Endothelial cell (in vitro differentiated cells): ENCODE data around the gene PLCXD1. TPM values are rescaled to one million over a fixed set of nuclear protein-coding genes. Genes with fewer than 3 reads are reported as not detected.

ENCODE experiments used
- DNase-seq: peaks from one replicate; pipeline ENCODE4 v3.0.0; 2021; ENCODE audit warnings: low spot score
- H3K27ac Mint-ChIP-seq: one replicate; pipeline ENCODE4 v1.8.0; 2021; ENCODE audit warnings: mixed read lengths, inconsistent platforms; ENCODE audit not compliant: unreplicated experiment
- H3K27me3 Mint-ChIP-seq: one replicate; pipeline ENCODE4 v1.8.0; 2021; ENCODE audit warnings: mild to moderate bottlenecking, moderate library complexity, mixed read lengths, inconsistent platforms; ENCODE audit not compliant: unreplicated experiment
- H3K36me3 Mint-ChIP-seq: one replicate; pipeline ENCODE4 v1.8.0; 2021; ENCODE audit warnings: mild to moderate bottlenecking, low read depth, mixed read lengths, inconsistent platforms; ENCODE audit not compliant: unreplicated experiment
- H3K4me1 Mint-ChIP-seq: one replicate; pipeline ENCODE4 v1.8.0; 2021; ENCODE audit warnings: mild to moderate bottlenecking, mixed read lengths, inconsistent platforms; ENCODE audit not compliant: unreplicated experiment
- H3K4me3 Mint-ChIP-seq: one replicate; pipeline ENCODE4 v1.8.0; 2021; ENCODE audit warnings: mild to moderate bottlenecking, mixed read lengths, inconsistent platforms; ENCODE audit not compliant: unreplicated experiment
- H3K9me3 Mint-ChIP-seq: one replicate; pipeline ENCODE4 v1.8.0; 2021; ENCODE audit warnings: mixed read lengths, inconsistent platforms; ENCODE audit not compliant: unreplicated experiment
- total RNA-seq: library from RNA; stranded (reverse); fragmentation: NEBNext Ultra II Directional; extraction: Animal tissue kit (Norgen Biotek cat#: 25700); gene quantifications from one replicate; pipeline ENCODE4 v1.2.1, GENCODE V29; 2021; ENCODE audit not compliant: unreplicated experiment
- TF ChIP-seq, protein P1 (sequence below): fragments of 200-600 bp; sonication (generic); IDR thresholded peaks from one replicate; pipeline ENCODE4 v1.5.0; 2021; ENCODE audit warnings: antibody characterized with exemption; ENCODE audit not compliant: unreplicated experiment

Gene PLCXD1
- total RNA-seq, 1 donor from 2014 or later, result 21.7 TPM

DNA sequence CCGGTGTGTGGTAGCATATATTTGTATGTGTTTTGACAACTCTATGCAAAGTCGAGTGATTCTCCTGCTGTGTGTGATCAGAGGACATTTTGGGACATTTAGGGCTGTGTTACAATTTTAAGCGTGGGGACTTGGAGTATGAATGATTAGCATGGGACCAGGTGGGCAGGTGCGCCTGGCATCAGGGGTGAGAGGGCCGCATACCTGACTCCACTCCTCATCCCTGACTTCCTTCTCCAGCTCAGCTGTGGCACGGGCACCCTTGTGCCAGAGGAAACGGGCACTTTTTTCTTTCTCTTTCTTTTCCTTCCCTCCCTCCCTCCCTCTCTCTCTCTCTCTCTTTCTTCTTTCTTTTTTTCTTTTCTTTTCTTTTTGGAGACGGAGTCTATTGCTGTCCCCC is 15.7 kb upstream of the PLCXD1 start:
- Mint-ChIP-seq H3K4me3 (no peak overlapping the region), H3K9me3 (peaks cover 10% of the 10 kb centered on the region), H3K4me1 (no peaks in the 10 kb centered on the region), H3K36me3 (no peaks in the 10 kb centered on the region), H3K27me3 (peaks cover 5% of the 10 kb centered on the region), H3K27ac (peak overlapping the region; percentile 32)
- DNase-seq, result no peak
- TF ChIP-seq, protein P1, sequence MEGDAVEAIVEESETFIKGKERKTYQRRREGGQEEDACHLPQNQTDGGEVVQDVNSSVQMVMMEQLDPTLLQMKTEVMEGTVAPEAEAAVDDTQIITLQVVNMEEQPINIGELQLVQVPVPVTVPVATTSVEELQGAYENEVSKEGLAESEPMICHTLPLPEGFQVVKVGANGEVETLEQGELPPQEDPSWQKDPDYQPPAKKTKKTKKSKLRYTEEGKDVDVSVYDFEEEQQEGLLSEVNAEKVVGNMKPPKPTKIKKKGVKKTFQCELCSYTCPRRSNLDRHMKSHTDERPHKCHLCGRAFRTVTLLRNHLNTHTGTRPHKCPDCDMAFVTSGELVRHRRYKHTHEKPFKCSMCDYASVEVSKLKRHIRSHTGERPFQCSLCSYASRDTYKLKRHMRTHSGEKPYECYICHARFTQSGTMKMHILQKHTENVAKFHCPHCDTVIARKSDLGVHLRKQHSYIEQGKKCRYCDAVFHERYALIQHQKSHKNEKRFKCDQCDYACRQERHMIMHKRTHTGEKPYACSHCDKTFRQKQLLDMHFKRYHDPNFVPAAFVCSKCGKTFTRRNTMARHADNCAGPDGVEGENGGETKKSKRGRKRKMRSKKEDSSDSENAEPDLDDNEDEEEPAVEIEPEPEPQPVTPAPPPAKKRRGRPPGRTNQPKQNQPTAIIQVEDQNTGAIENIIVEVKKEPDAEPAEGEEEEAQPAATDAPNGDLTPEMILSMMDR, result no peak

DNA sequence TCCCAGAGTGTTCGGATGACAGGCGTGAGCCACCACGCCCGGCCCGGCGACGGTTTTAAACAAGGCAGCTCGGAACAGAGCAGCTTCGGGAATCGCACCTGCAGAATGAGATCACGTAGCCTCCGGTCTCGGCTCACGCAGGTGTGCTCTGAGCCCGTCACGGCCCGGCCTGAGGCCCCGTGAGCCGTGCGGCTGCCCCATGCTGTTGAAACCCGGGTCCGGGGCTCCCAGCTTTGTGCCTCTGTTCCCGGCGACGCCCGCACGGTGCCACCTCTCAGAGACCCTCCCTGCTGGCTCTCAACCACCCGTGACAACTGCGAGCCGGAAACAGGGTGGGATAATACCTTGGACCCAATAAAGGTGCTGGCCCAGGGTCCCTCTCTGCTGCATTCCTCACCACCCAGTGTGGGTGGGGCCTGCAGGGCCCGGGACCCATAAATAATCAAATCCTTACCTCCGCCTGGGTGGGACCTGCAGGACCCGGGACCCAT is 13.4 kb upstream of the PLCXD1 start:
- Mint-ChIP-seq H3K4me1 (no peaks in the 10 kb centered on the region), H3K36me3 (no peaks in the 10 kb centered on the region), H3K9me3 (peaks cover 4% of the 10 kb centered on the region), H3K4me3 (no peak overlapping the region), H3K27me3 (peaks cover 5% of the 10 kb centered on the region), H3K27ac (no peak overlapping the region)
- DNase-seq, result no peak
- TF ChIP-seq, protein P1, result no peak

DNA sequence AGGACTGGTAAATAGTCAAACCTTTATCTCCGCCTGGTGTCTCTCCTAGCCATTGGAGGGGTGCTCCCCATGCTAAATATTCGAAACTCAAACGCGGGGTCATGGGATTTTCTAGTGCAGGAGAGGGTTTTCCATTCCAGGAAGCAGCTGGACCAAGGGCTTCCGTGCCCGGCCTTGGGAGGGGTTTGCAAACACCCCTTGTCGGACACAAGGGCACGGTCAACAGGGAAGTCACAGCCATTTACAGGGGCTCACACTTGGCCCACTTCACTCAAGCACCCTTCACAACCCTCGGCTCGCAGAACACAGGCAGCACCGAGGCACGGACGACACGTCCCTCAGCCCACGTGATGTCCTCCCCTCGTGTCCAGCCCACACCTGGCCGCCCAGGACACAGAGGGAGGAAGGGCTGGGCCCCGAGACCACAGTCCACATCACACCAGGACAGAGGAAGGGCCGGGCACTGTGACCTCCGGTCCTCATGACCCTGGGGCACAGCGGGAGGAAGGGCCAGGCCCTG is 10.3 kb upstream of the PLCXD1 start:
- DNase-seq, result no peak
- Mint-ChIP-seq H3K27ac (no peak overlapping the region), H3K27me3 (peaks cover 5% of the 10 kb centered on the region), H3K9me3 (no peaks in the 10 kb centered on the region), H3K36me3 (no peaks in the 10 kb centered on the region), H3K4me3 (no peak overlapping the region), H3K4me1 (no peaks in the 10 kb centered on the region)
- TF ChIP-seq, protein P1, result no peak

DNA sequence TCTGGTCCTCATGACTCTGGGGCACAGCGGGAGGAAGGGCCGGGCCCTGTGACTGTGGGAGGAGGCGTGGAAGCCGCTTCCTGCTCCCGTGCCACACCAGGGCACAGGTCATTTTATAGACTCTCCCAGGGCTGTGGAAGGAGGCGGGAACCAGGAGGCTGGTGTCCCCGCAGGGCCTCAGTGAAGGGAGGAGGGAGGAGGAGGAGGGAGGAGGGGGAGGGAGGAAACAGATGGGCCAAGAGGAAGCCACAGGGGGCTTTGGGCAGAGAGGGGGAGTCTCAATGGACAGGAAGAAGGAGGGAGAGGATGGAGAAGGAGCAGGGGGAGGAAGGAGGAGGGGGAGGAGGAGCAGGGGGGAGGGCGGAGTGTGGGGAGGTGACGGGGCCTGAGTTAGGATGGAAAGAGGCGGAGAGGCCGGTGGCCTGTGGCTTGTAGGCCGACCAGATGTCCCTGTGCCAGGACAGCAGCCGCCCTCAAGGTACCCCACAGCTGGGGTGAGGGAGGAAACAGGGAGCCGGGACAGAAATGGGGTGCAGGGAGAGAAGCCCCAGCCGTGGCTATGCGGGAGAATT is 6.2 kb upstream of the PLCXD1 start:
- DNase-seq, result peak; percentile 23
- peaks cover 20% of the 10 kb centered on the region for H3K27me3 Mint-ChIP-seq
- peaks cover 11% of the 10 kb centered on the region for H3K4me1 Mint-ChIP-seq
- TF ChIP-seq, protein P1, result no peak
- no peak overlapping the region for H3K4me3 Mint-ChIP-seq
- no peaks in the 10 kb centered on the region for H3K9me3 Mint-ChIP-seq
- peaks cover 5% of the 10 kb centered on the region for H3K36me3 Mint-ChIP-seq
- H3K27ac Mint-ChIP-seq, result no peak overlapping the region

DNA sequence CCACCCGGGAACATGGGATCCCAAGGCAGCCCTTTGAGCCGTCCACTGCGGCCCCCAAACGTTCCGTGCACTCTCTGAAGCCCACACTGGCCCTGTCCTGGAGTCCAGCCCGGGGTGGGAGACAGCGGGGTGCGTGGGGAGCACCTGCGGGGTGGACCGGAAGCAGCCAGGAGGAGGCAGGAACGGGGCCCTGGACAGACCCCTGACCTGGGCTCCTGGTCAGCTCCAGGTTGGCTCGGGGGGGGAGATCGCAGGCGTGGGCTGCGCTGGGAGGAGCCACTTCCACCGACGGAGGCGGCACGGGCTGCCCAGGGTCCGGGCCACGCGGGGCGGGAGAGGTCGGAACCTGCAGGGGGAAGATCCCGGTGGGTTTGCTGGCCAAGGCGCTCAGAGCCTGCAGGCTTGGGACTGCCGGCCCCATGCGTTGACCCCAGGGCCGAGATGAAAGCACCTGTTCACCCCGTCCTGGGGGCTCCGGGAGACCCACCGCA is 5.7 kb upstream of the PLCXD1 start:
- H3K9me3 Mint-ChIP-seq, result no peaks in the 10 kb centered on the region
- no peak overlapping the region for H3K27ac Mint-ChIP-seq
- H3K4me3 Mint-ChIP-seq, result no peak overlapping the region
- TF ChIP-seq, protein P1, result no peak
- peaks cover 20% of the 10 kb centered on the region for H3K27me3 Mint-ChIP-seq
- peaks cover 11% of the 10 kb centered on the region for H3K4me1 Mint-ChIP-seq
- peaks cover 5% of the 10 kb centered on the region for H3K36me3 Mint-ChIP-seq
- DNase-seq, result peak; percentile 22
